Loucy (cell line): ENCODE data around the gene CNTN3.

Experiments used
- H2AFZ ChIP-seq: fragments of 200-600 bp; sonication (generic); 2 replicates; pipeline ENCODE4 v1.6.0; 2016; ENCODE audit warnings: antibody characterized with exemption, mild to moderate bottlenecking, low read length, moderate library complexity
- H3F3A ChIP-seq: fragments of 200-600 bp; 2 replicates; pipeline ENCODE4 v1.6.0; 2016; ENCODE audit warnings: antibody characterized with exemption, low read depth, mild to moderate bottlenecking
- H3K27me3 ChIP-seq: fragments of 200-600 bp; sonication (generic); 2 replicates; pipeline ENCODE4 v1.6.1; 2014; ENCODE audit warnings: low read length, mild to moderate bottlenecking; ENCODE audit not compliant: insufficient read depth, poor library complexity, severe bottlenecking
- H3K36me3 ChIP-seq: fragments of 200-600 bp; sonication (generic); 2 replicates; pipeline ENCODE4 v1.6.1; 2016; ENCODE audit warnings: low read length; ENCODE audit not compliant: insufficient read depth
- H3K4me1 ChIP-seq: fragments of 200-600 bp; sonication (generic); 2 replicates; pipeline ENCODE4 v1.5.1; 2014; ENCODE audit warnings: low read length, mild to moderate bottlenecking; ENCODE audit not compliant: insufficient read depth, poor library complexity, severe bottlenecking
- H3K4me2 ChIP-seq: fragments of 200-600 bp; sonication (generic); 2 replicates; pipeline ENCODE4 v1.6.0; 2014; ENCODE audit warnings: antibody characterized with exemption, low read length, low read depth, mild to moderate bottlenecking; ENCODE audit not compliant: poor library complexity, severe bottlenecking
- H3K4me3 ChIP-seq: fragments of 200-600 bp; sonication (generic); 2 replicates; pipeline ENCODE4 v1.5.1; 2014; ENCODE audit warnings: low read length, mild to moderate bottlenecking, mixed read lengths; ENCODE audit not compliant: poor library complexity, severe bottlenecking
- H3K79me2 ChIP-seq: fragments of 200-600 bp; sonication (generic); 2 replicates; pipeline ENCODE4 v1.6.1; 2014; ENCODE audit warnings: low read length; ENCODE audit not compliant: insufficient read depth
- H3K9ac ChIP-seq: fragments of 200-600 bp; sonication (generic); 2 replicates; pipeline ENCODE4 v1.6.0; 2014; ENCODE audit warnings: mild to moderate bottlenecking, low read depth, low read length, moderate library complexity; ENCODE audit not compliant: poor library complexity, severe bottlenecking
- H3K9me2 ChIP-seq: fragments of 200-600 bp; sonication (generic); replicated peaks from 2 replicates; pipeline ENCODE4 v1.6.1; 2016; ENCODE audit warnings: low read depth, low read length, mixed read lengths
- H3K9me3 ChIP-seq: fragments of 200-600 bp; sonication (generic); 2 replicates; pipeline ENCODE4 v1.6.1; 2014; ENCODE audit warnings: mild to moderate bottlenecking, antibody characterized with exemption, low read length, low read depth; ENCODE audit not compliant: insufficient read depth
- H4K20me1 ChIP-seq: fragments of 200-600 bp; sonication (generic); 2 replicates; pipeline ENCODE4 v1.6.0; 2014; ENCODE audit warnings: antibody characterized with exemption, low read length, mild to moderate bottlenecking; ENCODE audit not compliant: insufficient read depth, poor library complexity, severe bottlenecking
- CTCF ChIP-seq: fragments of 200-600 bp; sonication (generic); conservative IDR thresholded peaks from 2 replicates; pipeline ENCODE4 v1.5.1; 2014; ENCODE audit warnings: mild to moderate bottlenecking, antibody characterized with exemption, low read length
- EZH2phosphoT487 ChIP-seq: fragments of 200-600 bp; IDR thresholded peaks from 2 replicates; pipeline ENCODE4 v1.6.1; 2018; ENCODE audit warnings: antibody characterized with exemption, mild to moderate bottlenecking, moderate library complexity, borderline replicate concordance

The CNTN3 gene

GRCh38 chr3:74640211-74640610 is 25.8 kb upstream of the CNTN3 start:
- H3K4me2 ChIP-seq: no peak overlapping the region
- H4K20me1 ChIP-seq: no peaks in the 10 kb centered on the region
- no peak for TF ChIP-seq EZH2phosphoT487
- no peak for TF ChIP-seq CTCF
- H3K4me3 ChIP-seq: no peak overlapping the region
- no peaks in the 10 kb centered on the region for H3K9me2 ChIP-seq
- H3K36me3 ChIP-seq: no peaks in the 10 kb centered on the region
- H3F3A ChIP-seq: no peaks in the 10 kb centered on the region
- H3K9me3 ChIP-seq: no peaks in the 10 kb centered on the region
- H3K4me1 ChIP-seq: no peaks in the 10 kb centered on the region
- no peaks in the 10 kb centered on the region for H3K79me2 ChIP-seq
- H2AFZ ChIP-seq: no peak overlapping the region
- no peak overlapping the region for H3K9ac ChIP-seq
- H3K27me3 ChIP-seq: no peaks in the 10 kb centered on the region

- Histone ChIP-seq H2AFZ (no peak overlapping the region), H3K36me3 (no peaks in the 10 kb centered on the region), H4K20me1 (no peaks in the 10 kb centered on the region), H3K9me2 (no peaks in the 10 kb centered on the region), H3K9me3 (no peaks in the 10 kb centered on the region), H3K4me3 (no peak overlapping the region), H3K9ac (no peak overlapping the region), H3K4me2 (no peak overlapping the region), H3K4me1 (no peaks in the 10 kb centered on the region), H3F3A (no peaks in the 10 kb centered on the region), H3K27me3 (no peaks in the 10 kb centered on the region), H3K79me2 (no peaks in the 10 kb centered on the region)
- TF ChIP-seq EZH2phosphoT487: no peak
- TF ChIP-seq CTCF: no peak
These were observed 25.2 kb upstream of the CNTN3 start for GRCh38 chr3:74639681-74640080.

DNA sequence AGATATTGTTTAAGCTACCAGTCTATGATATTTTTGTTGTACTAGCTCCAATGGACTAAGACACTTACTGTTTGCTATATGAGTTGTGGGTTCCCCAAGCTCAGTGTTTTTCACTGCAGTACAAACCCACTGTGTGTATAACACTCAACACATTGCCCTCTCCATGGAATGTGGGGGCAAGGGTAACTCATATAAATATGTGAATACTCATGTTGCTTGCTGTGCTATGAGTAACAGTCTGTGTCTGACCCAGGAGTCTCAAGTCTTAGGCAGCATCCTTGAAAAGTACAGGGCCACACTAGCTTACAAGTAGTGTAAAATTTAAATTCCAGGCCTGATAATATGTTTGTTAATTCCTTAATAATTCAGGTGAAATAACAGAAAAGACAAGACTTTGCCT is 22.5 kb upstream of the CNTN3 start:
- H3K9ac ChIP-seq: no peak overlapping the region
- H4K20me1 ChIP-seq: no peaks in the 10 kb centered on the region
- H3K4me2 ChIP-seq: no peak overlapping the region
- no peaks in the 10 kb centered on the region for H3K27me3 ChIP-seq
- H3K36me3 ChIP-seq: no peaks in the 10 kb centered on the region
- H3F3A ChIP-seq: no peaks in the 10 kb centered on the region
- H3K9me2 ChIP-seq: no peaks in the 10 kb centered on the region
- H3K4me3 ChIP-seq: no peak overlapping the region
- H3K4me1 ChIP-seq: no peaks in the 10 kb centered on the region
- H3K9me3 ChIP-seq: no peaks in the 10 kb centered on the region
- no peaks in the 10 kb centered on the region for H3K79me2 ChIP-seq
- no peak overlapping the region for H2AFZ ChIP-seq
- no peak for TF ChIP-seq CTCF
- no peak for TF ChIP-seq EZH2phosphoT487
